Heart right ventricle (tissue), 16 donors: ENCODE results near the gene IL17C. TPM values are rescaled to one million over a fixed set of nuclear protein-coding genes. Genes with fewer than 3 reads are reported as not detected.
A peak's percentile ranks its signal among the peaks of the same experiment; 100 is the strongest.

ENCODE experiments used
- ATAC-seq, 8 donors: fragments of 200-7000 bp; cut with Tn5 transposase; one replicate each; pipeline ENCODE4 v1.9.1; 2020; ENCODE audit warnings: mild to moderate bottlenecking in 8 of 8, moderate library complexity in 8 of 8, moderate number of reproducible peaks in 1 of 8
- DNase-seq, 2 donors: peaks; one replicate each; pipeline ENCODE4 v3.0.0-alpha.2; 2020
- H3K27ac ChIP-seq, 10 donors: fragments of 200-600 bp; sonication (generic) in 2 of 10; one replicate each; pipeline versions ENCODE4 v1.5.0 to v1.8.0; 2020 to 2022; ENCODE audit warnings: mild to moderate bottlenecking in 3 of 10
- H3K27me3 ChIP-seq, 7 donors: fragments of 200-600 bp; one replicate each; pipeline ENCODE4 v1.8.0; 2021 to 2022; ENCODE audit warnings: mild to moderate bottlenecking in 2 of 7
- H3K36me3 ChIP-seq, 9 donors: fragments of 200-600 bp; sonication (generic) in 1 of 9; one replicate each; pipeline versions ENCODE4 v1.5.0 to v1.8.0; 2020 to 2022; ENCODE audit warnings: mild to moderate bottlenecking in 2 of 9
- H3K4me1 ChIP-seq, 9 donors: fragments of 200-600 bp; sonication (generic) in 1 of 9; one replicate each; pipeline versions ENCODE4 v1.5.0 to v1.8.0; 2020 to 2022; ENCODE audit warnings: mild to moderate bottlenecking in 4 of 9
- H3K4me3 ChIP-seq, 10 donors: fragments of 200-600 bp; sonication (generic) in 2 of 10; one replicate each; pipeline versions ENCODE4 v1.5.0 to v1.8.0; 2020 to 2022; ENCODE audit warnings: mild to moderate bottlenecking in 7 of 10, moderate library complexity in 2 of 10
- H3K9me3 ChIP-seq, 11 donors: fragments of 200-600 bp in 10 of 11; sonication (generic) in 2 of 11; one replicate each; pipeline versions ENCODE4 v1.5.0 to v1.8.0; 2013 to 2022; ENCODE audit warnings: mild to moderate bottlenecking in 2 of 11, control low read depth in 1 of 11, moderate library complexity in 1 of 11
- CTCF ChIP-seq, 9 donors: fragments of 200-600 bp; sonication (generic) in 2 of 9; IDR thresholded peaks; one replicate each; pipeline versions ENCODE4 v1.5.0 to v1.8.0; 2021 to 2022; ENCODE audit warnings: antibody characterized with exemption in 9 of 9, mild to moderate bottlenecking in 5 of 9, moderate library complexity in 1 of 9
- WGBS, 2 donors: extraction: QIAGEN DNeasy Blood & Tissue Kit; methylation state at CpG; one replicate each; pipeline ENCODE4 v1.1.7; 2013; ENCODE audit warnings: inconsistent platforms in 1 of 2; 5-methylcytosine and 5-hydroxymethylcytosine counted together
- intact Hi-C, 10 donors: fragments of 100-400 bp; cut with DNase I; formaldehyde crosslinking; loops; one replicate each; pipeline versions ENCODE4 v1.11.1 to v1.14.2; 2022
- polyA plus RNA-seq, 2 donors: library from polyadenylated mRNA; stranded (reverse); fragments of 200-250 nt; gene quantifications; one replicate each; pipeline ENCODE4 v1.2.3, GENCODE V29; 2013
- total RNA-seq, 10 donors: library from RNA; stranded (reverse); fragmentation: NEBNext Ultra II Directional in 3 of 10; extraction: Animal tissue kit (Norgen Biotek cat#: 25700) in 3 of 10; gene quantifications; one replicate each; pipeline versions ENCODE4 v1.2.1 to v1.2.4, GENCODE V29; 2021 to 2023
- donor health status: Arrhythmogenic right ventricular cardiomyopathy.
- donor health status: ischemic (EF 13 %, LVEDD 7.1; RV severe dilation, severe dysfunction).
- donor health status: healthy with polysubstance abuse.
- donor health status: DM: no; HTN: yes; CAD: no.
- donor health status: DM: no; HTN: no; CAD: no.
- donor health status: ischemic (EF 25% LVEDD 6.9; RV normal size, moderate dysfunction).
- donor health status: ischemic (EF 25% LVEDD 5.7; RV mildly dilated, moderate dysfunction).
- donor health status: healthy.
- donor health status: DM: yes; HTN: yes; CAD: no.
- donor health status: Ischemic cardiomyopathy.
- donor health status: ischemic (EF 35%, LVEDD 5.7; RV mildly dilated, moderate dysfunction).
- donor health status: nonischemic (EF 11% LVEDD 7.7; RV severe dilation, severe dysfunction).
- donor health status: DM: yes; HTN: yes; CAD: no.
- donor health status: PGD.
- donor health status: ischemic (EF 29% LVEDD 5.4; RV normal size, mild dysfunction).
- donor health status: nonischemic (EF 23%, LVEDD 6.1; RV moderate dilation, normal function).

IL17C gene
- total and polyA plus RNA-seq, 12 donors: not detected

- ATAC-seq (no peak), DNase-seq (no peak)
- Histone ChIP-seq H3K9me3 (no peaks in the 10 kb centered on the region), H3K27ac (no peak overlapping the region), H3K36me3 (peaks cover 8 to 88% (median 36%) of the 10 kb centered on the region in 9 donors), H3K4me1 (peaks cover 4 to 20% (median 15%) of the 10 kb centered on the region in 9 donors), H3K27me3 (no peaks in the 10 kb centered on the region), H3K4me3 (no peak overlapping the region)
- intact Hi-C loops: no loop called here
- 95% methylated on average over 18 of the region's 18 CpGs for WGBS, 2 donors
- TF ChIP-seq CTCF (IDR thresholded peaks at IDR 0.05): no peak
Observed at GRCh38 chr16:88624481-88624880, 13.9 kb upstream of the IL17C start.

GRCh38 chr16:88624977-88625576 lies 13.3 kb upstream of the IL17C start:
- Histone ChIP-seq H3K27ac (no peak overlapping the region), H3K4me3 (no peak overlapping the region), H3K4me1 (peaks cover 4 to 21% (median 15%) of the 10 kb centered on the region in 9 donors), H3K36me3 (peaks cover 8 to 92% (median 42%) of the 10 kb centered on the region in 9 donors), H3K27me3 (no peaks in the 10 kb centered on the region), H3K9me3 (no peaks in the 10 kb centered on the region)
- DNase-seq (no peak), ATAC-seq (no peak)
- WGBS, 2 donors: 85 to 88% methylated on average over 16 to 17 of the region's 17 CpGs
- TF ChIP-seq CTCF (IDR thresholded peaks at IDR 0.05): no peak
- intact Hi-C loops: no loop called here

GRCh38 chr16:88626646-88627045 lies 11.7 kb upstream of the IL17C start:
- DNase-seq (no peak), ATAC-seq (no peak)
- H3K4me1 ChIP-seq: peaks cover 4 to 21% (median 12%) of the 10 kb centered on the region in 9 donors
- intact Hi-C loops: no loop called here
- H3K9me3 ChIP-seq: no peaks in the 10 kb centered on the region
- peaks cover 8 to 99% (median 51%) of the 10 kb centered on the region in 9 donors for H3K36me3 ChIP-seq
- WGBS, 2 donors: 93 to 94% methylated on average over 9 of the region's 9 CpGs
- no peak overlapping the region for H3K27ac ChIP-seq
- TF ChIP-seq CTCF (IDR thresholded peaks at IDR 0.05): no peak
- no peak overlapping the region for H3K4me3 ChIP-seq
- no peaks in the 10 kb centered on the region for H3K27me3 ChIP-seq

GRCh38 chr16:88627531-88628411 lies 10.6 kb upstream of the IL17C start:
- intact Hi-C loops: no loop called here
- DNase-seq (no peak), ATAC-seq (peak in 2 of 8 donors; percentile 4 to 20)
- Histone ChIP-seq H3K4me3 (no peak overlapping the region), H3K4me1 (peaks cover 4 to 25% (median 12%) of the 10 kb centered on the region in 9 donors), H3K27me3 (no peaks in the 10 kb centered on the region), H3K9me3 (no peaks in the 10 kb centered on the region), H3K27ac (peak overlapping the region in 9 of 10 donors; percentile 35 to 79 (median 62)), H3K36me3 (peaks cover 3 to 98% (median 54%) of the 10 kb centered on the region in 9 donors)
- no peak for TF ChIP-seq CTCF (IDR thresholded peaks at IDR 0.05)
- 93% methylated on average over 27 of the region's 27 CpGs for WGBS, 2 donors
